Upper lobe of left lung (tissue), 6 donors: Measurements from ENCODE around the gene ZNF438. TPM values are rescaled to one million over a fixed set of nuclear protein-coding genes. Genes with fewer than 3 reads are reported as not detected.

ENCODE experiments used
- ATAC-seq, 2 donors: fragments of 200-7000 bp; cut with Tn5 transposase; one replicate each; pipeline ENCODE4 v1.9.1; 2022; ENCODE audit warnings: mild to moderate bottlenecking in 2 of 2, moderate library complexity in 2 of 2; ENCODE audit not compliant: low FRiP score in 2 of 2
- DNase-seq, 2 donors: peaks; one replicate each; pipeline ENCODE4 v3.0.0-alpha.2; 2019 to 2020
- H3K27ac ChIP-seq, 4 donors: fragments of 200-600 bp; sonication (generic); one replicate each; pipeline ENCODE4 v1.5.1; 2016 to 2019
- H3K27me3 ChIP-seq, 4 donors: fragments of 200-600 bp; sonication (generic); one replicate each; pipeline ENCODE4 v1.5.1; 2017 to 2019
- H3K36me3 ChIP-seq, 4 donors: fragments of 200-600 bp; sonication (generic); one replicate each; pipeline ENCODE4 v1.5.1; 2016 to 2019
- H3K4me1 ChIP-seq, 4 donors: fragments of 200-600 bp; sonication (generic); one replicate each; pipeline ENCODE4 v1.5.1; 2018 to 2019
- H3K4me3 ChIP-seq, 4 donors: fragments of 200-600 bp; sonication (generic); one replicate each; pipeline ENCODE4 v1.5.1; 2017 to 2019; ENCODE audit warnings: mild to moderate bottlenecking in 2 of 4, moderate library complexity in 1 of 4
- H3K9me3 ChIP-seq, 4 donors: fragments of 200-600 bp; sonication (generic); one replicate each; pipeline ENCODE4 v1.5.1; 2018 to 2019
- CTCF ChIP-seq, 6 experiments: fragments of 450-650 bp in 4 of 6; fragments of 200-600 bp in 2 of 6; sonication (generic) in 2 of 6; IDR thresholded peaks; one replicate each; pipeline ENCODE4 v1.5.1; 2016 to 2019; ENCODE audit warnings: antibody characterized with exemption in 6 of 6
- EP300 ChIP-seq, 4 donors: sonication (generic); formaldehyde crosslinking; IDR thresholded peaks; one replicate each; pipeline ENCODE4 v1.5.1; 2017; ENCODE audit warnings: antibody characterized with exemption in 4 of 4, control low read depth in 2 of 4
- POLR2A ChIP-seq, 4 donors: fragments of 450-650 bp; IDR thresholded peaks; one replicate each; pipeline ENCODE4 v1.5.1; 2016 to 2017; ENCODE audit warnings: antibody characterized with exemption in 4 of 4, mild to moderate bottlenecking in 2 of 4
- POLR2AphosphoS5 ChIP-seq, 2 donors: sonication (generic); formaldehyde crosslinking; IDR thresholded peaks; one replicate each; pipeline ENCODE4 v1.5.1; 2017; ENCODE audit warnings: antibody characterized with exemption in 2 of 2
- WGBS, 2 donors: methylation state at CpG; one replicate each; pipeline ENCODE4 v1.1.5; 2017 to 2018; 5-methylcytosine and 5-hydroxymethylcytosine counted together
- total RNA-seq, 6 donors: library from RNA; depleted of rRNA in 4 of 6; stranded (reverse); fragments of >200 nt in 4 of 6; gene quantifications; one replicate each; pipeline versions ENCODE4 v1.1.0 to v1.2.1, GENCODE V29; 2016 to 2021
- donor health status: DM: no; HTN: no; CAD: no; lungs with moderate emphysema.
- donor health status: DM: no; HTN: yes; CAD: no; lungs with severe emphysema.

ZNF438 gene
- total RNA-seq, 6 donors from 2014 or later, result 10.5 to 25.1 (median 13.7) TPM

- Histone ChIP-seq H3K27ac (peak overlapping the region in 3 of 4 donors; percentile 32 to 61 (median 51)), H3K36me3 (no peaks in the 10 kb centered on the region), H3K27me3 (no peaks in the 10 kb centered on the region), H3K4me1 (peaks cover 12 to 18% (median 16%) of the 10 kb centered on the region in 4 donors), H3K9me3 (no peaks in the 10 kb centered on the region), H3K4me3 (no peak overlapping the region)
- 38 to 39% methylated on average over 13 to 16 of the region's 16 CpGs for whole genome bisulfite sequencing, 2 donors
- ATAC-seq, result peak; percentile 47 to 86
- no peak for DNase-seq
- TF ChIP-seq POLR2AphosphoS5 (IDR thresholded peaks at IDR 0.05) (no peak), POLR2A (IDR thresholded peaks at IDR 0.05) (no peak), EP300 (IDR thresholded peaks at IDR 0.05) (no peak), CTCF (IDR thresholded peaks at IDR 0.05) (no peak)
Measured at GRCh38 chr10:30812018-30812851, 219.4 kb downstream of the ZNF438 start.

- H3K9me3 ChIP-seq, result no peaks in the 10 kb centered on the region
- WGBS, 2 donors, result 58 to 60% methylated on average over 16 of the region's 16 CpGs
- H3K4me1 ChIP-seq, result peaks cover 12 to 18% (median 16%) of the 10 kb centered on the region in 4 donors
- ATAC-seq (peak in 1 of 2 donors; percentile 40), DNase-seq (no peak)
- H3K36me3 ChIP-seq, result no peaks in the 10 kb centered on the region
- no peak overlapping the region for H3K4me3 ChIP-seq
- TF ChIP-seq POLR2A (IDR thresholded peaks at IDR 0.05) (no peak), EP300 (IDR thresholded peaks at IDR 0.05) (no peak), CTCF (IDR thresholded peaks at IDR 0.05) (no peak), POLR2AphosphoS5 (IDR thresholded peaks at IDR 0.05) (peak; percentile 5 to 24)
- H3K27ac ChIP-seq, result peak overlapping the region in 3 of 4 donors; percentile 36 to 61 (median 51)
- H3K27me3 ChIP-seq, result no peaks in the 10 kb centered on the region
Measured at GRCh38 chr10:30811276-30812017, 220.2 kb downstream of the ZNF438 start.

- Histone ChIP-seq H3K4me3 (no peak overlapping the region), H3K27ac (no peak overlapping the region), H3K36me3 (no peaks in the 10 kb centered on the region), H3K4me1 (peaks cover 12 to 18% (median 16%) of the 10 kb centered on the region in 4 donors), H3K9me3 (no peaks in the 10 kb centered on the region), H3K27me3 (no peaks in the 10 kb centered on the region)
- no peak for TF ChIP-seq CTCF (IDR thresholded peaks at IDR 0.05)
- 78 to 85% methylated on average over 3 to 5 of the region's 5 CpGs for WGBS, 2 donors
- no peak for DNase-seq
- no peak for ATAC-seq
Measured at GRCh38 chr10:30810416-30810815, 221.2 kb downstream of the ZNF438 start.

GRCh38 chr10:30806850-30807249 is 224.8 kb downstream of the ZNF438 start:
- WGBS, 2 donors, result 82 to 85% methylated on average over 2 of the region's 2 CpGs
- Histone ChIP-seq H3K36me3 (no peaks in the 10 kb centered on the region), H3K9me3 (no peaks in the 10 kb centered on the region), H3K4me3 (no peak overlapping the region), H3K27me3 (no peaks in the 10 kb centered on the region), H3K4me1 (peaks cover 6 to 8% (median 7%) of the 10 kb centered on the region in 4 donors), H3K27ac (peak overlapping the region in 1 of 4 donors; percentile 0)
- no peak for DNase-seq
- no peak for ATAC-seq
- TF ChIP-seq EP300 (IDR thresholded peaks at IDR 0.05) (no peak), POLR2AphosphoS5 (IDR thresholded peaks at IDR 0.05) (no peak), POLR2A (IDR thresholded peaks at IDR 0.05) (no peak), CTCF (IDR thresholded peaks at IDR 0.05) (no peak)
